HCT116 (cell line): ENCODE results near the gene PSMD12. TPM values are rescaled to one million over a fixed set of nuclear protein-coding genes. Genes with fewer than 3 reads are reported as not detected.

Source experiments
- ATAC-seq: fragments of 200-7000 bp; cut with Tn5 transposase; 2 replicates; pipeline ENCODE4 v1.9.1; 2020; ENCODE audit warnings: mild to moderate bottlenecking, moderate library complexity
- BruUV-seq: library from RNA; stranded (reverse); fragments of 400-500 nt; replicated peaks from 2 replicates; lab custom pipeline; 2021; lab: Mats Ljungman, UMichigan
- CTCF ChIA-PET: fragments of 300-600 bp; sonication (Branson Sonifier 250); formaldehyde crosslinking; loops from one replicate; lab custom pipeline; 2021; ENCODE audit warnings: antibody characterized with exemption; lab: Charles Lee
- POLR2A ChIA-PET: fragments of 300-600, 350-600 bp; sonication (Branson Sonifier 250); formaldehyde crosslinking; loops from one replicate; lab custom pipeline; 2021; ENCODE audit warnings: antibody characterized with exemption; lab: Charles Lee
- RAD21 ChIA-PET, 2 experiments: fragments of 300-600 bp; sonication (Branson Sonifier 250); formaldehyde crosslinking; loops; one replicate each; lab custom pipeline; 2023; ENCODE audit warnings: low total read pairs in 2 of 2; ENCODE audit not compliant: uncharacterized antibody in 2 of 2, unreplicated experiment in 2 of 2, low non-redundant PET in 1 of 2; lab: Charles Lee
- DNase-seq: peaks from one replicate; pipeline ENCODE4 v3.0.0-alpha.2; 2010; ENCODE audit warnings: low read depth, low spot score
- H2AFZ ChIP-seq: fragments of 200-600 bp; shearing (Covaris generic), sonication (generic); 2 replicates; pipeline ENCODE4 v1.6.1; 2017; ENCODE audit warnings: low read depth, mixed run types, mixed read lengths, antibody characterized with exemption, low read length; ENCODE audit not compliant: poor library complexity, severe bottlenecking
- H3K27ac ChIP-seq: 2 replicates; pipeline ENCODE4 v1.5.1; 2012; ENCODE audit warnings: low read depth, low read length
- H3K27me3 ChIP-seq: fragments of 200-600 bp; sonication (generic); 2 replicates; pipeline ENCODE4 v1.6.1; 2016; ENCODE audit warnings: mixed run types, low read length, mixed read lengths; ENCODE audit not compliant: insufficient read depth
- H3K36me3 ChIP-seq, 2 experiments: fragments of 200-500 bp in 1 of 2; fragments of 200-600 bp in 1 of 2; sonication (Bioruptor generic) in 1 of 2; sonication (generic) in 1 of 2; 2 replicates each; pipeline versions ENCODE4 v1.5.1 to v1.6.1; 2014 to 2016; ENCODE audit warnings: low read length in 2 of 2, inconsistent platforms in 1 of 2, mixed read lengths in 1 of 2, mixed run types in 1 of 2; ENCODE audit not compliant: insufficient read depth in 2 of 2, control insufficient read depth in 1 of 2
- H3K4me1 ChIP-seq, 2 experiments: fragments of 200-600 bp in 1 of 2; sonication (generic) in 1 of 2; 2 replicates each; pipeline versions ENCODE4 v1.5.1 to v1.6.1; 2012 to 2017; ENCODE audit warnings: low read length in 2 of 2, inconsistent platforms in 1 of 2, mild to moderate bottlenecking in 1 of 2, mixed read lengths in 1 of 2, mixed run types in 1 of 2, moderate library complexity in 1 of 2; ENCODE audit not compliant: insufficient read depth in 2 of 2, control insufficient read depth in 1 of 2
- H3K4me2 ChIP-seq: fragments of 200-600 bp; sonication (generic); 2 replicates; pipeline ENCODE4 v1.6.1; 2017; ENCODE audit warnings: mixed run types, low read length, mixed read lengths
- H3K4me3 ChIP-seq, 2 experiments: fragments of 200-600 bp in 1 of 2; sonication (generic) in 1 of 2; replicated peaks in 1 of 2; 2 replicates each; pipeline ENCODE4 v1.5.1; 2011 to 2016; ENCODE audit warnings: low read length in 2 of 2, control low read depth in 1 of 2, low read depth in 1 of 2, mild to moderate bottlenecking in 1 of 2, mixed read lengths in 1 of 2, mixed run types in 1 of 2
- H3K79me2 ChIP-seq: fragments of 200-600 bp; sonication (generic); 2 replicates; pipeline ENCODE4 v1.6.1; 2017; ENCODE audit warnings: mild to moderate bottlenecking, mixed run types, low read length, moderate library complexity, mixed read lengths; ENCODE audit not compliant: insufficient read depth
- H3K9ac ChIP-seq: fragments of 200-600 bp; sonication (generic); 2 replicates; pipeline ENCODE4 v1.6.1; 2016; ENCODE audit warnings: low read length, mixed read lengths
- H3K9me2 ChIP-seq: fragments of 200-600 bp; sonication (generic), shearing (Covaris generic); 2 replicates; pipeline ENCODE4 v1.6.1; 2017; ENCODE audit warnings: mixed run types, mild to moderate bottlenecking, moderate library complexity; ENCODE audit not compliant: insufficient read depth
- H3K9me3 ChIP-seq, 2 experiments: fragments of 200-500 bp in 1 of 2; fragments of 200-600 bp in 1 of 2; sonication (Bioruptor generic) in 1 of 2; sonication (generic) in 1 of 2; 2 replicates each; pipeline ENCODE4 v1.6.1; 2014 to 2017; ENCODE audit warnings: low read length in 2 of 2, mixed read lengths in 2 of 2, inconsistent platforms in 1 of 2, low read depth in 1 of 2, mild to moderate bottlenecking in 1 of 2, mixed run types in 1 of 2, moderate library complexity in 1 of 2; ENCODE audit not compliant: control insufficient read depth in 1 of 2, insufficient read depth in 1 of 2
- H4K20me1 ChIP-seq: fragments of 200-600 bp; sonication (generic), shearing (Covaris generic); 2 replicates; pipeline ENCODE4 v1.6.1; 2017; ENCODE audit warnings: mixed run types, mild to moderate bottlenecking, moderate library complexity; ENCODE audit not compliant: insufficient read depth
- CBX3 ChIP-seq: IDR thresholded peaks from 2 replicates; pipeline ENCODE4 v1.6.1; 2012; ENCODE audit warnings: low read depth
- CTCF ChIP-seq, 3 experiments: fragments of 200-600 bp in 1 of 3; sonication (generic) in 1 of 3; IDR thresholded peaks in 2 of 3; conservative IDR thresholded peaks in 1 of 3; 2 replicates each; pipeline ENCODE4 v1.5.1; 2012 to 2017; ENCODE audit warnings: low read depth in 2 of 3, low read length in 2 of 3, antibody characterized with exemption in 1 of 3, borderline replicate concordance in 1 of 3, control low read depth in 1 of 3, mild to moderate bottlenecking in 1 of 3, mixed read lengths in 1 of 3, mixed run types in 1 of 3, moderate library complexity in 1 of 3; ENCODE audit not compliant: insufficient read depth in 1 of 3
- EGR1 ChIP-seq: IDR thresholded peaks from 2 replicates; pipeline ENCODE4 v1.6.1; 2012; ENCODE audit warnings: low read depth
- ELF1 ChIP-seq: IDR thresholded peaks from 2 replicates; pipeline ENCODE4 v1.6.1; 2012; ENCODE audit warnings: low read depth, borderline replicate concordance
- EZH2 ChIP-seq: fragments of 200-600 bp; sonication (generic); IDR thresholded peaks from 2 replicates; pipeline ENCODE4 v1.6.1; 2017; ENCODE audit warnings: antibody characterized with exemption, mixed run types
- FOSL1 ChIP-seq: IDR thresholded peaks from 2 replicates; pipeline ENCODE4 v1.6.1; 2012; ENCODE audit warnings: low read depth
- POLR2A ChIP-seq: IDR thresholded peaks from 2 replicates; pipeline ENCODE4 v1.7.0; 2011; ENCODE audit warnings: borderline replicate concordance; ENCODE audit not compliant: insufficient read depth, insufficient read length; ENCODE audit errors: extremely low read depth
- RAD21 ChIP-seq: IDR thresholded peaks from 2 replicates; pipeline ENCODE4 v1.6.1; 2012; ENCODE audit warnings: low read depth, mild to moderate bottlenecking
- REST ChIP-seq: IDR thresholded peaks from 2 replicates; pipeline ENCODE4 v1.6.1; 2012; ENCODE audit warnings: low read depth
- SIN3A ChIP-seq: IDR thresholded peaks from 2 replicates; pipeline ENCODE4 v1.6.1; 2012; ENCODE audit warnings: low read depth
- SP1 ChIP-seq: IDR thresholded peaks from 2 replicates; pipeline ENCODE4 v1.6.1; 2012; ENCODE audit warnings: low read depth
- SRF ChIP-seq: IDR thresholded peaks from 2 replicates; pipeline ENCODE4 v1.6.1; 2012; ENCODE audit warnings: low read depth
- TCF7L2 ChIP-seq: IDR thresholded peaks from 2 replicates; pipeline ENCODE4 v1.7.0; 2011; ENCODE audit warnings: borderline replicate concordance, inconsistent platforms; ENCODE audit not compliant: insufficient read depth, insufficient read length; ENCODE audit errors: extremely low read depth
- YY1 ChIP-seq: IDR thresholded peaks from 2 replicates; pipeline ENCODE4 v1.6.1; 2011; ENCODE audit warnings: low read length, low read depth, moderate library complexity, mild to moderate bottlenecking; ENCODE audit not compliant: insufficient replicate concordance; ENCODE audit errors: extremely low read depth
- ZFX ChIP-seq: fragments of 450-650 bp; IDR thresholded peaks from 2 replicates; pipeline ENCODE4 v1.6.1; 2017
- ZNF274 ChIP-seq: fragments of 200-500 bp; sonication (Bioruptor generic); IDR thresholded peaks from 2 replicates; pipeline ENCODE4 v1.6.1; 2014; ENCODE audit warnings: mild to moderate bottlenecking, low read depth, low read length, inconsistent platforms
- intact Hi-C: fragments of 100-400 bp; cut with micrococcal nuclease; formaldehyde crosslinking; loops from 2 replicates; pipeline ENCODE4 v1.10.0; 2022
- total RNA-seq: library from RNA; stranded (reverse); gene quantifications from one replicate; pipeline ENCODE4 v1.2.1, GENCODE V29; 2021; ENCODE audit not compliant: unreplicated experiment
- TF ChIP-seq, protein P1 (sequence below): IDR thresholded peaks from 2 replicates; pipeline ENCODE4 v1.6.1; 2011; ENCODE audit warnings: mild to moderate bottlenecking, low read length, moderate library complexity; ENCODE audit not compliant: insufficient replicate concordance; ENCODE audit errors: extremely low read depth
- TF ChIP-seq, protein P2 (sequence below): IDR thresholded peaks from 2 replicates; pipeline ENCODE4 v1.6.1; 2012
- TF ChIP-seq, protein P3 (sequence below): IDR thresholded peaks from 2 replicates; pipeline ENCODE4 v1.6.1; 2012

The PSMD12 gene
- total RNA-seq, 1 experiment from 2014 or later: 115 TPM

GRCh38 chr17:67290244-67290643, 76.1 kb downstream of the PSMD12 start:
- POLR2A ChIA-PET: no interaction called here
- no peak for ATAC-seq

More at GRCh38 chr17:67290244-67290643, 76.1 kb downstream of the PSMD12 start:
- Histone ChIP-seq H3K4me3 (no peak overlapping the region), H2AFZ (no peak overlapping the region), H4K20me1 (no peaks in the 10 kb centered on the region), H3K9me2 (no peaks in the 10 kb centered on the region), H3K4me2 (no peak overlapping the region), H3K4me1 (peaks cover 2 to 22% of the 10 kb centered on the region in 2 experiments; a peak in 3 of 4 replicates), H3K36me3 (no peaks in the 10 kb centered on the region), H3K9ac (no peak overlapping the region), H3K27ac (no peak overlapping the region), H3K9me3 (no peaks in the 10 kb centered on the region), H3K27me3 (no peaks in the 10 kb centered on the region), H3K79me2 (no peaks in the 10 kb centered on the region)
- TF ChIP-seq, protein P1, sequence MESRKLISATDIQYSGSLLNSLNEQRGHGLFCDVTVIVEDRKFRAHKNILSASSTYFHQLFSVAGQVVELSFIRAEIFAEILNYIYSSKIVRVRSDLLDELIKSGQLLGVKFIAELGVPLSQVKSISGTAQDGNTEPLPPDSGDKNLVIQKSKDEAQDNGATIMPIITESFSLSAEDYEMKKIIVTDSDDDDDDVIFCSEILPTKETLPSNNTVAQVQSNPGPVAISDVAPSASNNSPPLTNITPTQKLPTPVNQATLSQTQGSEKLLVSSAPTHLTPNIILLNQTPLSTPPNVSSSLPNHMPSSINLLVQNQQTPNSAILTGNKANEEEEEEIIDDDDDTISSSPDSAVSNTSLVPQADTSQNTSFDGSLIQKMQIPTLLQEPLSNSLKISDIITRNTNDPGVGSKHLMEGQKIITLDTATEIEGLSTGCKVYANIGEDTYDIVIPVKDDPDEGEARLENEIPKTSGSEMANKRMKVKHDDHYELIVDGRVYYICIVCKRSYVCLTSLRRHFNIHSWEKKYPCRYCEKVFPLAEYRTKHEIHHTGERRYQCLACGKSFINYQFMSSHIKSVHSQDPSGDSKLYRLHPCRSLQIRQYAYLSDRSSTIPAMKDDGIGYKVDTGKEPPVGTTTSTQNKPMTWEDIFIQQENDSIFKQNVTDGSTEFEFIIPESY: no peak
- TF ChIP-seq SP1: no peak
- no peak for TF ChIP-seq ZNF274
- TF ChIP-seq CTCF (IDR thresholded peaks at IDR 0.05 in 2 of 3, conservative IDR thresholded peaks at IDR 0.05 in 1 of 3; ENCODE audit: borderline replicate concordance in 1 of 3, insufficient read depth in 1 of 3, low read depth in 2 of 3, low read length in 2 of 3): no peak
- TF ChIP-seq EGR1: no peak
- TF ChIP-seq ELF1: no peak
- no peak for TF ChIP-seq YY1
- TF ChIP-seq FOSL1: no peak
- TF ChIP-seq, protein P2, sequence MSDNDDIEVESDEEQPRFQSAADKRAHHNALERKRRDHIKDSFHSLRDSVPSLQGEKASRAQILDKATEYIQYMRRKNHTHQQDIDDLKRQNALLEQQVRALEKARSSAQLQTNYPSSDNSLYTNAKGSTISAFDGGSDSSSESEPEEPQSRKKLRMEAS: no peak
- TF ChIP-seq SIN3A: no peak
- no peak for TF ChIP-seq ZFX
- TF ChIP-seq SRF: no peak
- no peak for TF ChIP-seq TCF7L2
- no peak for TF ChIP-seq CBX3
- no peak for TF ChIP-seq POLR2A
- TF ChIP-seq EZH2: no peak
- no peak for TF ChIP-seq RAD21
- TF ChIP-seq REST: no peak
- TF ChIP-seq, protein P3, sequence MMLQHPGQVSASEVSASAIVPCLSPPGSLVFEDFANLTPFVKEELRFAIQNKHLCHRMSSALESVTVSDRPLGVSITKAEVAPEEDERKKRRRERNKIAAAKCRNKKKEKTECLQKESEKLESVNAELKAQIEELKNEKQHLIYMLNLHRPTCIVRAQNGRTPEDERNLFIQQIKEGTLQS: no peak
- no TSS peak for BruUV-seq
- RAD21 ChIA-PET: no interaction called here
- no peak for DNase-seq
- CTCF ChIA-PET: no interaction called here
- intact Hi-C loops: no loop called here
